ENCODE measurements around the gene ABR. TPM values are rescaled to one million over a fixed set of nuclear protein-coding genes. Genes with fewer than 3 reads are reported as not detected.
"Not testable (repeated sequence)": the region's sequence is repeated elsewhere in the genome, so short reads cannot be mapped to it uniquely, and the experiment has no call there.

Gene ABR
- total RNA-seq, 1 donor from 2014 or later, result 66.7 TPM

- Mint-ChIP-seq H3K36me3 (ENCODE audit: low read depth) (no peaks in the 10 kb centered on the region), H3K27me3 (ENCODE audit: insufficient read depth) (peaks cover 2% of the 10 kb centered on the region), H3K9me3 (peaks cover 3% of the 10 kb centered on the region), H3K27ac (no peak overlapping the region), H3K4me3 (no peak overlapping the region), H3K4me1 (ENCODE audit: low read depth) (no peaks in the 10 kb centered on the region)
- intact Hi-C loops (cut with micrococcal nuclease), result loop anchor here (1.0 to 2.0 kb wide), 2 partner anchors 63 to 209 kb away; no protein-coding TSS in a partner anchor
- no peak for DNase-seq (ENCODE audit: low spot score)
Measured at GRCh38 chr17:1123921-1124715, 55.7 kb downstream of the ABR start.

GRCh38 chr17:1123393-1123831, 56.4 kb downstream of the ABR start:
- H3K36me3 Mint-ChIP-seq (ENCODE audit: low read depth), result no peaks in the 10 kb centered on the region
- no peaks in the 10 kb centered on the region for H3K9me3 Mint-ChIP-seq
- intact Hi-C loops (cut with micrococcal nuclease), result loop anchor here (1.0 to 2.0 kb wide), 2 partner anchors 64 to 209 kb away; no protein-coding TSS in a partner anchor
- no peak for DNase-seq (ENCODE audit: low spot score)
- no peak overlapping the region for H3K4me3 Mint-ChIP-seq
- peaks cover 2% of the 10 kb centered on the region for H3K27me3 Mint-ChIP-seq (ENCODE audit: insufficient read depth)
- H3K4me1 Mint-ChIP-seq (ENCODE audit: low read depth), result no peaks in the 10 kb centered on the region
- no peak overlapping the region for H3K27ac Mint-ChIP-seq

GRCh38 chr17:1122533-1123392, 57.0 kb downstream of the ABR start:
- Mint-ChIP-seq H3K27ac (no peak overlapping the region), H3K4me1 (ENCODE audit: low read depth) (no peaks in the 10 kb centered on the region), H3K36me3 (ENCODE audit: low read depth) (no peaks in the 10 kb centered on the region), H3K4me3 (no peak overlapping the region), H3K9me3 (no peaks in the 10 kb centered on the region), H3K27me3 (ENCODE audit: insufficient read depth) (peaks cover 2% of the 10 kb centered on the region)
- intact Hi-C loops (cut with micrococcal nuclease), result loop anchor here (1.0 to 2.0 kb wide), 2 partner anchors 65 to 210 kb away; no protein-coding TSS in a partner anchor
- peak; percentile 72 for DNase-seq (ENCODE audit: low spot score)

- H3K27me3 Mint-ChIP-seq (ENCODE audit: insufficient read depth); H3K27ac Mint-ChIP-seq; H3K4me1 Mint-ChIP-seq (ENCODE audit: low read depth); H3K9me3 Mint-ChIP-seq; DNase-seq (ENCODE audit: low spot score); H3K36me3 Mint-ChIP-seq (ENCODE audit: low read depth); intact Hi-C loops (cut with micrococcal nuclease); H3K4me3 Mint-ChIP-seq: not testable (repeated sequence)
Measured at GRCh38 chr17:1121442-1121817, 58.4 kb downstream of the ABR start.

DNA sequence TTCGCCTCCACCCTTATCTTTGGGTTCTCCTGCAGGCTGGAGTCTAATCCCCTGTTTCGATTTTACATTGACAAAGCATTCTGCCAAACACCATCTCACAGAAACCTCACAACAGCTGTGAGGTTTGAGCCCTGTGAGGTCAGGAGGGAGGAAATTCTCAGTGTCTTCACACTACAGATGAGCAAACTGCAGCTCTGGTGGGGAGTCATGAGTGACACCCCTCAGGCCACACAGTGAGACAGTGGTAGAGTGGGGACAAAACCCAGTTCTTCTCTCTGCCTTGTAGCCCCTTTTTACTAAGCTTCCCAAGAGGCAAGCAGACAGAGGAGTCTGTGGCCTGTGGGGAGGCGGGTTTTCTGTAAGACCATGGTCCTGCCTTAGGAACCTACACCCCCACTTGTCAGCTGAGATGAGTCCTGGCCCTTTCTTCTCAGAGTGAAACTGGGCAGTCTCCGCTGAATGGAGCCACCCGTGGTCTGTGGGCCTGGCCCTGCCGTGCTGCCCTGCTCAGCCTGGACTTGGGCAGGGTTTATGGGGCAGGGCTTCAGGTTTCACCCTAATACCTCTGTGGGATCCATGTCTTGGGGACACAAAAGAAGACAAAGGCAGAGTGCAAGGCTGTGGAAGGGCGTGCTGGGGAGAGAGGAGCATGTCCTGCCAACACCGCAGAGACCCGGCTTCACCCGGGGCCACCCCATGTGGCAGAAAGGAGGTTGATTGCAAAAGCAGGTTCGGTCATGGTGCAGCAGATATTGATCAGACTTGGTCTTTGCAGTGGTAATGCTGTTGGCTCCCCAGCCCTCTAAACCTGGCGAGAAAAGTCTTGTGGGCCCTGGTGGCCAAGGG, 59.0 kb downstream of the ABR start:
- Mint-ChIP-seq H3K4me1 (ENCODE audit: low read depth) (no peaks in the 10 kb centered on the region), H3K27me3 (ENCODE audit: insufficient read depth) (peaks cover 2% of the 10 kb centered on the region), H3K9me3 (no peaks in the 10 kb centered on the region), H3K27ac (no peak overlapping the region), H3K36me3 (ENCODE audit: low read depth) (no peaks in the 10 kb centered on the region), H3K4me3 (no peak overlapping the region)
- no peak for DNase-seq (ENCODE audit: low spot score)
- intact Hi-C loops (cut with micrococcal nuclease), result no loop called here

DNA sequence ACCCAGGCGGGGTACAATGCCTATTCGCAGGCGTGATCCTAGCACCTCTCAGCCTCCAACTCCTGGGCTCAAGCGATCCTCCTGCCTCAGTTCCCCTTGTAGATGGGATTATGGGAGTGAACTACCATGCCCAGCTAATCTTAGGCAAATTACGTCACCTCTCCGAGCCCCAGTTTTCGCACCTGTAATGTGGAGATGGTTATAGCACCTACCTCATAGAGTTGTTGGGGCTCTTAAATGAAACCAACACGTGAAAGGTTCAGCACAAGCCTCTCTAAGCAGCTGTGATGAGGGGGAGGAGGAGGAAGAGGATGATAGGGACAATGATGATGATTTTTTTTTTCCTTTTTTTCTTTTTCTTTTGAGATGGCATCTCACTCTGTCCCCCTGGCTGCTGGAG, 59.9 kb downstream of the ABR start:
- Mint-ChIP-seq H3K4me3 (no peak overlapping the region), H3K9me3 (no peaks in the 10 kb centered on the region), H3K27me3 (ENCODE audit: insufficient read depth) (peaks cover 2% of the 10 kb centered on the region), H3K27ac (no peak overlapping the region), H3K36me3 (ENCODE audit: low read depth) (no peaks in the 10 kb centered on the region), H3K4me1 (ENCODE audit: low read depth) (peaks cover 8% of the 10 kb centered on the region)
- DNase-seq (ENCODE audit: low spot score), result no peak
- intact Hi-C loops (cut with micrococcal nuclease), result no loop called here

GRCh38 chr17:1116602-1117001, 63.2 kb downstream of the ABR start:
- peaks cover 2% of the 10 kb centered on the region for H3K27me3 Mint-ChIP-seq (ENCODE audit: insufficient read depth)
- H3K4me1 Mint-ChIP-seq (ENCODE audit: low read depth), result peaks cover 19% of the 10 kb centered on the region
- intact Hi-C loops (cut with micrococcal nuclease), result no loop called here

DNA sequence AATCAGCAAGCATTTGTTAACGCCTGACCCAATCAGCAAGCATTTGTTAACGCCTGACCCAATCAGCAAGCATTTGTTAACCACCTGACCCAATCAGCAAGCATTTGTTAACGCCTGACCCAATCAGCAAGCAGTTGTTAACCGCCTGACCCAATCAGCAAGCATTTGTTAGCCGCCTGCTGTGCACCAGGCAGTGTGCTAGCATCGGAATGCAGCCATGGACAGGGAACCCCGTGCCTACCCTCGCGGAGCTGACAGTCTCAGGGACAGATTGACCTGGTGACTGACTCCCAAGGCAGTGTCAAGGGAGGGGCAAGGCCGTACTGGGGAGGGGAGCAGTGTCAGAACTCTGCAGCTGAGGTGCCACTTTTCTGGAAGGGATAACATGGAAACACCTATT, 66.9 kb downstream of the ABR start:
- Mint-ChIP-seq H3K4me1 (ENCODE audit: low read depth) (peaks cover 37% of the 10 kb centered on the region), H3K36me3 (ENCODE audit: low read depth) (no peaks in the 10 kb centered on the region)
- intact Hi-C loops (cut with micrococcal nuclease), result no loop called here

More at GRCh38 chr17:1116602-1117001, 63.2 kb downstream of the ABR start:
- Mint-ChIP-seq H3K9me3 (no peaks in the 10 kb centered on the region), H3K36me3 (ENCODE audit: low read depth) (no peaks in the 10 kb centered on the region), H3K4me3 (no peak overlapping the region), H3K27ac (no peak overlapping the region)
- DNase-seq (ENCODE audit: low spot score), result no peak

DNA sequence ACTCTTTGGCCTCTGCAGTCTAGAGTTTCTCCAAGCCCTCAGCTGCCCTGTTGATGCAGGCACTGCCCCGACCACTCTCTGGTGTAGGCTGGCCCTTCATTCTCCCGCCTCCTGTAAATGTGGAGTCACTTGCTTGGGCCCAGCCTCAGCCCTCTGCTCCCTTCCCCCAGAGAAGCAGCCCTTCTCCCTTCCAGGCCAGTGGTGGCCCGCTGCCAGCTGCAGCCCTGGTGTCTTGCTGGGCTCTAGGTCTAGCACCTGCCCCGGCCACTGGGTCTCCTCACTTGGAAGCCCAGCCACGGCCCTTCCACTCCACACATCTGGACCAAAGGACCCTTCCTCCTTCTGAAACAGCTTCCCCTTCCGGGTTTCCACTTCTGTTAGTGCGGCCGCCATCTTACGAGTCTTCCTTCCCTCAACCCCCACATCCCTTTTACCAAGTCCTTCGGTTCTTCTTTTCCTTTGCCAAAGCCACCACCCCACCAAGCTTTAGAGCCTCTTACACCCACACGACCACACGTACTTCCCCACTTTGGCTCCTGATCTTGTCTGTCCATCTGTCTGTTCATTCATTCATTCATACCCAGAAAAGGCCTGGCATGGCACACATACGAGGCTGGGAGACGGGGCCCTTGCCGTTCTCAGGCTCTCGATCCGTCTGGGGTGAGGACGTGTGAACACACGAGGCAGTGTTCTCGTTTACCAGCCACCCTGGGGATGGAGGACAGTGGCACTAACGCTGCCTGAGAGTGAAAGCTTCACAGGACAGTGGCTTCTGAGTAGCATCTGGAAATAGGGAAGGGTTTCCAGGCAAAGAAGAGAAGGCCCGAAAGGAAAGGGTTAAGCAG, 68.0 kb downstream of the ABR start:
- Mint-ChIP-seq H3K27me3 (ENCODE audit: insufficient read depth) (no peaks in the 10 kb centered on the region), H3K4me1 (ENCODE audit: low read depth) (peaks cover 46% of the 10 kb centered on the region), H3K36me3 (ENCODE audit: low read depth) (peaks cover under 1% of the 10 kb centered on the region), H3K4me3 (peak overlapping the region; percentile 72), H3K27ac (peak overlapping the region; percentile 45), H3K9me3 (no peaks in the 10 kb centered on the region)
- DNase-seq (ENCODE audit: low spot score), result no peak
- intact Hi-C loops (cut with micrococcal nuclease), result no loop called here

More for the DNA sequence above, 66.9 kb downstream of the ABR start:
- Mint-ChIP-seq H3K9me3 (no peaks in the 10 kb centered on the region), H3K4me3 (no peak overlapping the region), H3K27ac (no peak overlapping the region), H3K27me3 (ENCODE audit: insufficient read depth) (no peaks in the 10 kb centered on the region)
- DNase-seq (ENCODE audit: low spot score), result no peak

DNA sequence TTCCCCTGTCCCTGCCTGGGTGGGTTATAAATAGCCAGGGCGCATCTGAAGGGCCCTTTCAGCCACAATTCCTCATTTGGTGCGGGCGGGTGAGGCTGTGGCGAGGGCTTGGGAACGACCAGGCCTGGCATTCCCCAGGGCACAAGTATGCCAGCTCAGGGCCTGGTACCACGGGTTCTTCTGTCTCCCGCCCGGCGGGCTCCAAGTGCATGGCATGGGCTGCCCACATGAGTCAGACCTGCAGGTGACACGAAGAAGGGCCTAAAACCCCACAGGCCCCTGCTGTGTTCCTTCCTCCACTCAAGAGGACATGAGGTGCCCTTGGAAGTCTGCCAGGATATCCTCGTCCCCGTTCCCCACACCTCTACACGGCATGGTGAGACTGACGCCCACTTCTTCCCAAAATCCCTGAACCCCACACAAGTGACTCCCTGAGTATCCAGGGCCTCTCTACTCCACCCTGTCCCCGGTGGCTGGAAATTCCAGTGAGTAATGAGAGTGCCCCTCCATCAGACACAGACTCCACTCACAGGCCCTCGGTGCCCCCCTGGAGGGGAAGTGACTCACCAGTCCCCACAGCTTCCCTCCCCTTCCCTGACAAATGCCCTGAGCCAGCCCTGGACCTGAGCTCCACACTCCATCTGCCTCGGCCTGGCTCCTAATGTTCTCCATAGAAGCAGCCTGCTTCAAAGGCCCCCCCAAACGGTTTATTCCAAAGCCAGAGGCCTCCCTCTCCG, 68.8 kb downstream of the ABR start:
- Mint-ChIP-seq H3K9me3 (no peaks in the 10 kb centered on the region), H3K27me3 (ENCODE audit: insufficient read depth) (no peaks in the 10 kb centered on the region), H3K4me3 (peak overlapping the region; percentile 72), H3K27ac (peak overlapping the region; percentile 45), H3K4me1 (ENCODE audit: low read depth) (peaks cover 49% of the 10 kb centered on the region), H3K36me3 (ENCODE audit: low read depth) (peaks cover 2% of the 10 kb centered on the region)
- no peak for DNase-seq (ENCODE audit: low spot score)
- intact Hi-C loops (cut with micrococcal nuclease), result no loop called here

- DNase-seq (ENCODE audit: low spot score), result no peak
- Mint-ChIP-seq H3K27me3 (ENCODE audit: insufficient read depth) (no peaks in the 10 kb centered on the region), H3K27ac (peak overlapping the region; percentile 44), H3K36me3 (ENCODE audit: low read depth) (peaks cover 4% of the 10 kb centered on the region), H3K9me3 (no peaks in the 10 kb centered on the region), H3K4me1 (ENCODE audit: low read depth) (peaks cover 51% of the 10 kb centered on the region), H3K4me3 (peak overlapping the region; percentile 84)
- intact Hi-C loops (cut with micrococcal nuclease), result no loop called here
Measured at GRCh38 chr17:1110541-1110861, 69.3 kb downstream of the ABR start.
